GM12878 (cell line): Measurements from ENCODE around the gene USP47. TPM values are rescaled to one million over a fixed set of nuclear protein-coding genes. Genes with fewer than 3 reads are reported as not detected.
A peak's percentile ranks its signal among the peaks of the same experiment; 100 is the strongest.

Experiments
- CHD2 ChIP-seq: IDR thresholded peaks from 2 replicates; pipeline ENCODE4 v1.6.1; 2011; ENCODE audit warnings: low read depth, low read length, improper control_type of control experiment, borderline replicate concordance
- HCFC1 ChIP-seq: fragments of 150-350 bp; IDR thresholded peaks from 2 replicates; pipeline ENCODE4 v1.6.1; 2014; ENCODE audit warnings: low read length
- KLF5 ChIP-seq: fragments of 450-650 bp; IDR thresholded peaks from 2 replicates; pipeline ENCODE4 v1.6.1; 2014; ENCODE audit warnings: mild to moderate bottlenecking; ENCODE audit not compliant: partially characterized antibody
- MTA3 ChIP-seq: IDR thresholded peaks from 2 replicates; pipeline ENCODE4 v1.6.1; 2012; ENCODE audit warnings: low read length, inconsistent platforms, borderline replicate concordance
- RBBP5 ChIP-seq: fragments of 200-600 bp; sonication (generic); conservative IDR thresholded peaks from 2 replicates; pipeline ENCODE4 v1.6.1; 2016
- RCOR1 ChIP-seq: conservative IDR thresholded peaks from 2 replicates; pipeline ENCODE4 v1.6.1; 2012; ENCODE audit warnings: low read depth, low read length, improper control_type of control experiment
- SMARCA5 ChIP-seq: fragments of 450-650 bp; IDR thresholded peaks from 2 replicates; pipeline ENCODE4 v1.6.1; 2017; ENCODE audit warnings: mild to moderate bottlenecking
- SPI1 ChIP-seq: IDR thresholded peaks from 2 replicates; pipeline ENCODE4 v1.6.1; 2011; ENCODE audit warnings: low read depth, mild to moderate bottlenecking, low read length, moderate library complexity, borderline replicate concordance; ENCODE audit not compliant: insufficient read depth
- TAF1 ChIP-seq: IDR thresholded peaks from 2 replicates; pipeline ENCODE4 v1.6.1; 2011; ENCODE audit warnings: mild to moderate bottlenecking, low read depth, low read length, borderline replicate concordance
- TBL1XR1 ChIP-seq: IDR thresholded peaks from 2 replicates; pipeline ENCODE4 v1.6.1; 2012; ENCODE audit warnings: low read depth, low read length, improper control_type of control experiment
- YBX1 ChIP-seq: fragments of 450-650 bp; IDR thresholded peaks from 2 replicates; pipeline ENCODE4 v1.6.1; 2016; ENCODE audit warnings: antibody characterized with exemption
- YY1 ChIP-seq: IDR thresholded peaks from 2 replicates; pipeline ENCODE4 v1.6.1; 2011; ENCODE audit warnings: low read depth, mild to moderate bottlenecking, low read length
- ZNF207 ChIP-seq: fragments of 450-650 bp; IDR thresholded peaks from 2 replicates; pipeline ENCODE4 v1.6.1; 2014; ENCODE audit warnings: antibody characterized with exemption, mild to moderate bottlenecking, borderline replicate concordance
- ZNF217 ChIP-seq: fragments of 450-650 bp; IDR thresholded peaks from 2 replicates; pipeline ENCODE4 v1.6.1; 2017; ENCODE audit warnings: antibody characterized with exemption, mild to moderate bottlenecking
- ZNF24 ChIP-seq: fragments of 450-650 bp; IDR thresholded peaks from 2 replicates; pipeline ENCODE4 v1.6.1; 2017; ENCODE audit warnings: antibody characterized with exemption, mild to moderate bottlenecking
- polyA plus RNA-seq, 11 experiments: library from polyadenylated mRNA; depleted of rRNA in 4 of 11; unstranded in 6 of 11; stranded (reverse) in 5 of 11; fragments of >200 nt; fragmentation: Nextera tagmentation in 4 of 11; fragmentation: Illumina TruSeq in 1 of 11; extraction: Ambion mirVana in 4 of 11; extraction: Trizol in 1 of 11; gene quantifications; 1 replicate in 1 of 11; 2 replicates in 10 of 11; pipeline versions ENCODE4 v1.2.1 to v1.2.3, GENCODE V29; 2011 to 2016; ENCODE audit warnings: inconsistent platforms in 2 of 11, missing spikeins in 2 of 11, low read depth in 1 of 11
- total RNA-seq, 4 experiments: library from RNA; depleted of rRNA in 3 of 4; stranded (reverse); fragments of >200 nt in 3 of 4; fragmentation: Illumina TruSeq in 1 of 4; extraction: Trizol in 1 of 4; gene quantifications; 2 replicates each; pipeline versions ENCODE4 v1.2.1 to v1.2.3, GENCODE V29; 2013 to 2021
- TF ChIP-seq, protein P1 (sequence below): fragments of 450-650 bp; IDR thresholded peaks from 2 replicates; pipeline ENCODE4 v1.6.1; 2017; ENCODE audit warnings: mild to moderate bottlenecking, low read depth, inconsistent platforms; ENCODE audit not compliant: poor library complexity, severe bottlenecking
- TF ChIP-seq, protein P2 (sequence below), 3 experiments: IDR thresholded peaks in 2 of 3; conservative IDR thresholded peaks in 1 of 3; 2 replicates each; pipeline ENCODE4 v1.5.1; 2011; ENCODE audit warnings: low read depth in 3 of 3, low read length in 3 of 3, mild to moderate bottlenecking in 3 of 3, control low read depth in 2 of 3, moderate library complexity in 2 of 3, inconsistent platforms in 1 of 3, mixed read lengths in 1 of 3; ENCODE audit not compliant: control insufficient read depth in 2 of 3, insufficient read depth in 1 of 3; ENCODE audit errors: extremely low read depth in 1 of 3
- TF ChIP-seq, protein P3 (sequence below): fragments of 450-650 bp; conservative IDR thresholded peaks from 2 replicates; pipeline ENCODE4 v1.6.1; 2017; ENCODE audit warnings: mild to moderate bottlenecking, moderate library complexity
- TF ChIP-seq, protein P4 (sequence below): IDR thresholded peaks from 2 replicates; pipeline ENCODE4 v1.6.1; 2012; ENCODE audit warnings: improper control_type of control experiment, low read depth, low read length; ENCODE audit not compliant: insufficient replicate concordance

USP47 gene
- total and polyA plus RNA-seq, 10 of the 15 experiments (the other 5 are each of a cell fraction or from before 2014, with no cell fraction given): 13.9 to 54.0 (median 31.6) TPM

DNA sequence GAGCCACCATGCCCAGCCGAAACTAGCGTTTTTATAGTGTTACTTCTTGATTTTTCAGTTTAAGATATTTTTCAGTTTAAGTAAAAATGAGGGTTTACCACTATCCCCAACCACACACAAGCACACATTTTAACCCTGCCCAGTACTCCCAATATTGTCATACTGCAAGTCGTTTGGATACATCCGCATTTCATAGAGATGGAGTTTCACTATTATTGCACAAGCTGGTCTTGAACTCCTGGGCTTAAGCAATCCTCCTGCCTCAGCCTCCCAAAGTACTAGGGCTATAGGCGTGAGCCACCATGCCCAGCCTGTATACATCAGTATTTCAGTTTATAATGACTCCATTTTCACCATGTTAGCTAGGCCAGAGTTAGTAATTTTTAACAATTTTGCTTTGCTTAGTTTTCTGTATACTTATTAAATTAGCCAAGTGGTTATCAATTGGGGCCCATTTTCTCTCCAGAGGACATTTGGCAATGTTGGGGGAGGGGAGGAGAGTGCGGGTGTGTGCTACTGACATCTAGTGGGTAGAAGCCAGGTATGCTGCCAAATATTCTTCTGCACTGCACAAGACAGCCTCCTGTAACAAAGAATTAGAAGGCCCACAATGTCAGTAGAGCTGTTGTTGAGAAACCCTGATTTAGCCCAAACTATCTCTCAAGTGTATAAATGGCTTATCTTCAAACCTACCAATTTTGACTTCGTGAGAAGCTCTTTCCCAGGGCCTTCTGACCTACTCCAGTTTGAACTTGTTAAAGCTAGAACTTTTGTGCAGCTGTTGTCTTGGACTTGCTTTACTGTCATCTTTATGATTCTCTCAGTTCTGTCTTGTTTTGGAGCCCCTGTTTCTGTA lies 7.3 kb downstream of the USP47 start (continued):
- TF ChIP-seq, protein P1, sequence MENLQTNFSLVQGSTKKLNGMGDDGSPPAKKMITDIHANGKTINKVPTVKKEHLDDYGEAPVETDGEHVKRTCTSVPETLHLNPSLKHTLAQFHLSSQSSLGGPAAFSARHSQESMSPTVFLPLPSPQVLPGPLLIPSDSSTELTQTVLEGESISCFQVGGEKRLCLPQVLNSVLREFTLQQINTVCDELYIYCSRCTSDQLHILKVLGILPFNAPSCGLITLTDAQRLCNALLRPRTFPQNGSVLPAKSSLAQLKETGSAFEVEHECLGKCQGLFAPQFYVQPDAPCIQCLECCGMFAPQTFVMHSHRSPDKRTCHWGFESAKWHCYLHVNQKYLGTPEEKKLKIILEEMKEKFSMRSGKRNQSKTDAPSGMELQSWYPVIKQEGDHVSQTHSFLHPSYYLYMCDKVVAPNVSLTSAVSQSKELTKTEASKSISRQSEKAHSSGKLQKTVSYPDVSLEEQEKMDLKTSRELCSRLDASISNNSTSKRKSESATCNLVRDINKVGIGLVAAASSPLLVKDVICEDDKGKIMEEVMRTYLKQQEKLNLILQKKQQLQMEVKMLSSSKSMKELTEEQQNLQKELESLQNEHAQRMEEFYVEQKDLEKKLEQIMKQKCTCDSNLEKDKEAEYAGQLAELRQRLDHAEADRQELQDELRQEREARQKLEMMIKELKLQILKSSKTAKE: no peak
- TF ChIP-seq, protein P2, sequence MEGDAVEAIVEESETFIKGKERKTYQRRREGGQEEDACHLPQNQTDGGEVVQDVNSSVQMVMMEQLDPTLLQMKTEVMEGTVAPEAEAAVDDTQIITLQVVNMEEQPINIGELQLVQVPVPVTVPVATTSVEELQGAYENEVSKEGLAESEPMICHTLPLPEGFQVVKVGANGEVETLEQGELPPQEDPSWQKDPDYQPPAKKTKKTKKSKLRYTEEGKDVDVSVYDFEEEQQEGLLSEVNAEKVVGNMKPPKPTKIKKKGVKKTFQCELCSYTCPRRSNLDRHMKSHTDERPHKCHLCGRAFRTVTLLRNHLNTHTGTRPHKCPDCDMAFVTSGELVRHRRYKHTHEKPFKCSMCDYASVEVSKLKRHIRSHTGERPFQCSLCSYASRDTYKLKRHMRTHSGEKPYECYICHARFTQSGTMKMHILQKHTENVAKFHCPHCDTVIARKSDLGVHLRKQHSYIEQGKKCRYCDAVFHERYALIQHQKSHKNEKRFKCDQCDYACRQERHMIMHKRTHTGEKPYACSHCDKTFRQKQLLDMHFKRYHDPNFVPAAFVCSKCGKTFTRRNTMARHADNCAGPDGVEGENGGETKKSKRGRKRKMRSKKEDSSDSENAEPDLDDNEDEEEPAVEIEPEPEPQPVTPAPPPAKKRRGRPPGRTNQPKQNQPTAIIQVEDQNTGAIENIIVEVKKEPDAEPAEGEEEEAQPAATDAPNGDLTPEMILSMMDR (IDR thresholded peaks at IDR 0.05 in 2 of 3, conservative IDR thresholded peaks at IDR 0.05 in 1 of 3; ENCODE audit: control insufficient read depth in 2 of 3, extremely low read depth in 1 of 3, insufficient read depth in 1 of 3, low read depth in 3 of 3, low read length in 3 of 3): peak; percentile 84 to 85 (median 85)
- TF ChIP-seq SPI1 (no peak), MTA3 (no peak), TBL1XR1 (no peak), ZNF207 (no peak), TAF1 (no peak), YY1 (peak; percentile 90), ZNF24 (no peak), RBBP5 (no peak), CHD2 (peak; percentile 91), HCFC1 (no peak), KLF5 (no peak), ZNF217 (no peak), YBX1 (no peak), RCOR1 (no peak), SMARCA5 (peak; percentile 75; the same call in 1 of the 2 replicates)
- TF ChIP-seq, protein P3, sequence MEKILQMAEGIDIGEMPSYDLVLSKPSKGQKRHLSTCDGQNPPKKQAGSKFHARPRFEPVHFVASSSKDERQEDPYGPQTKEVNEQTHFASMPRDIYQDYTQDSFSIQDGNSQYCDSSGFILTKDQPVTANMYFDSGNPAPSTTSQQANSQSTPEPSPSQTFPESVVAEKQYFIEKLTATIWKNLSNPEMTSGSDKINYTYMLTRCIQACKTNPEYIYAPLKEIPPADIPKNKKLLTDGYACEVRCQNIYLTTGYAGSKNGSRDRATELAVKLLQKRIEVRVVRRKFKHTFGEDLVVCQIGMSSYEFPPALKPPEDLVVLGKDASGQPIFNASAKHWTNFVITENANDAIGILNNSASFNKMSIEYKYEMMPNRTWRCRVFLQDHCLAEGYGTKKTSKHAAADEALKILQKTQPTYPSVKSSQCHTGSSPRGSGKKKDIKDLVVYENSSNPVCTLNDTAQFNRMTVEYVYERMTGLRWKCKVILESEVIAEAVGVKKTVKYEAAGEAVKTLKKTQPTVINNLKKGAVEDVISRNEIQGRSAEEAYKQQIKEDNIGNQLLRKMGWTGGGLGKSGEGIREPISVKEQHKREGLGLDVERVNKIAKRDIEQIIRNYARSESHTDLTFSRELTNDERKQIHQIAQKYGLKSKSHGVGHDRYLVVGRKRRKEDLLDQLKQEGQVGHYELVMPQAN: no peak
- TF ChIP-seq, protein P4, sequence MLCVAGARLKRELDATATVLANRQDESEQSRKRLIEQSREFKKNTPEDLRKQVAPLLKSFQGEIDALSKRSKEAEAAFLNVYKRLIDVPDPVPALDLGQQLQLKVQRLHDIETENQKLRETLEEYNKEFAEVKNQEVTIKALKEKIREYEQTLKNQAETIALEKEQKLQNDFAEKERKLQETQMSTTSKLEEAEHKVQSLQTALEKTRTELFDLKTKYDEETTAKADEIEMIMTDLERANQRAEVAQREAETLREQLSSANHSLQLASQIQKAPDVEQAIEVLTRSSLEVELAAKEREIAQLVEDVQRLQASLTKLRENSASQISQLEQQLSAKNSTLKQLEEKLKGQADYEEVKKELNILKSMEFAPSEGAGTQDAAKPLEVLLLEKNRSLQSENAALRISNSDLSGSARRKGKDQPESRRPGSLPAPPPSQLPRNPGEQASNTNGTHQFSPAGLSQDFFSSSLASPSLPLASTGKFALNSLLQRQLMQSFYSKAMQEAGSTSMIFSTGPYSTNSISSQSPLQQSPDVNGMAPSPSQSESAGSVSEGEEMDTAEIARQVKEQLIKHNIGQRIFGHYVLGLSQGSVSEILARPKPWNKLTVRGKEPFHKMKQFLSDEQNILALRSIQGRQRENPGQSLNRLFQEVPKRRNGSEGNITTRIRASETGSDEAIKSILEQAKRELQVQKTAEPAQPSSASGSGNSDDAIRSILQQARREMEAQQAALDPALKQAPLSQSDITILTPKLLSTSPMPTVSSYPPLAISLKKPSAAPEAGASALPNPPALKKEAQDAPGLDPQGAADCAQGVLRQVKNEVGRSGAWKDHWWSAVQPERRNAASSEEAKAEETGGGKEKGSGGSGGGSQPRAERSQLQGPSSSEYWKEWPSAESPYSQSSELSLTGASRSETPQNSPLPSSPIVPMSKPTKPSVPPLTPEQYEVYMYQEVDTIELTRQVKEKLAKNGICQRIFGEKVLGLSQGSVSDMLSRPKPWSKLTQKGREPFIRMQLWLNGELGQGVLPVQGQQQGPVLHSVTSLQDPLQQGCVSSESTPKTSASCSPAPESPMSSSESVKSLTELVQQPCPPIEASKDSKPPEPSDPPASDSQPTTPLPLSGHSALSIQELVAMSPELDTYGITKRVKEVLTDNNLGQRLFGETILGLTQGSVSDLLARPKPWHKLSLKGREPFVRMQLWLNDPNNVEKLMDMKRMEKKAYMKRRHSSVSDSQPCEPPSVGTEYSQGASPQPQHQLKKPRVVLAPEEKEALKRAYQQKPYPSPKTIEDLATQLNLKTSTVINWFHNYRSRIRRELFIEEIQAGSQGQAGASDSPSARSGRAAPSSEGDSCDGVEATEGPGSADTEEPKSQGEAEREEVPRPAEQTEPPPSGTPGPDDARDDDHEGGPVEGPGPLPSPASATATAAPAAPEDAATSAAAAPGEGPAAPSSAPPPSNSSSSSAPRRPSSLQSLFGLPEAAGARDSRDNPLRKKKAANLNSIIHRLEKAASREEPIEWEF: no peak
